Measurements from ENCODE around the gene EFNA1. TPM values are rescaled to one million over a fixed set of nuclear protein-coding genes. Genes with fewer than 3 reads are reported as not detected.
A peak's percentile ranks its signal among the peaks of the same experiment; 100 is the strongest.

Gene EFNA1
- total and polyA plus RNA-seq, 2 of the 13 experiments (the other 11 are each of a cell fraction or from before 2014, with no cell fraction given) = 81.8 to 874 TPM

DNA sequence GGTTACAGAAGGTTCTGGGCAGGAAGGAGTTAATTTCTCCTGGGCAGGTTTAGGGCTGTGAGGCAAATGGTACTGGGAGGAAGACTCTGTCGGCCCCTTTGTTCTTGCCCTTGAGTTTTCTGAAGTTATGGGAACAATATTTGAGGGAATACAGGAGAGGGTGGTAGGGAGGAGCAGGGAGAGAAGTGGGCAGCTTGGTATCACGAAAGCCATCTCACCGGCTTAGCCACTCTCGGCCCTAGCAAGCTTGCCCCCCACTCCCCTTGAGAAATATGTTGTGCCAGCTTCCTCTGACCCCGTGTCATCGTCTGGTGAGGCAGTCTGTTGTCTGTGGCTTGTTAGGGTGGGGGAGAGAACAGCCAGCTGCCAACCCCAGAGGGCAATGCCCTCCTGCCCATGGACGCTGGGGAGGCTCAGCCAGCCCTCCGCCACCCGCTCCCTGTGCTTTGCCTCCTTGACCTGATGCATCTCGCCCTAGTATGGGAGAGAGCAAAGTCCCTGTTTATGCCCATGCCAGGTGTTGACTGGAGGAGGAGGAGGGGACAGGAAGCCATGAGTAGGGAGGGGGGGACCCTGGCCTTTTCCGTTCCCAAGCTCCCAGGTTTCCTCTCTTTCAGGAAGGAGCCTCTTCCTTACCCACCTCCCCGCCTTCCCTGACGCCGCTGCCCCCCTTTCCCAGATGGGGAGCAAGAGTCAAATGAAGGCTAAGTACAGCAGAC, 1.2 kb downstream of the EFNA1 start (continued):
- TF ChIP-seq, protein P1, sequence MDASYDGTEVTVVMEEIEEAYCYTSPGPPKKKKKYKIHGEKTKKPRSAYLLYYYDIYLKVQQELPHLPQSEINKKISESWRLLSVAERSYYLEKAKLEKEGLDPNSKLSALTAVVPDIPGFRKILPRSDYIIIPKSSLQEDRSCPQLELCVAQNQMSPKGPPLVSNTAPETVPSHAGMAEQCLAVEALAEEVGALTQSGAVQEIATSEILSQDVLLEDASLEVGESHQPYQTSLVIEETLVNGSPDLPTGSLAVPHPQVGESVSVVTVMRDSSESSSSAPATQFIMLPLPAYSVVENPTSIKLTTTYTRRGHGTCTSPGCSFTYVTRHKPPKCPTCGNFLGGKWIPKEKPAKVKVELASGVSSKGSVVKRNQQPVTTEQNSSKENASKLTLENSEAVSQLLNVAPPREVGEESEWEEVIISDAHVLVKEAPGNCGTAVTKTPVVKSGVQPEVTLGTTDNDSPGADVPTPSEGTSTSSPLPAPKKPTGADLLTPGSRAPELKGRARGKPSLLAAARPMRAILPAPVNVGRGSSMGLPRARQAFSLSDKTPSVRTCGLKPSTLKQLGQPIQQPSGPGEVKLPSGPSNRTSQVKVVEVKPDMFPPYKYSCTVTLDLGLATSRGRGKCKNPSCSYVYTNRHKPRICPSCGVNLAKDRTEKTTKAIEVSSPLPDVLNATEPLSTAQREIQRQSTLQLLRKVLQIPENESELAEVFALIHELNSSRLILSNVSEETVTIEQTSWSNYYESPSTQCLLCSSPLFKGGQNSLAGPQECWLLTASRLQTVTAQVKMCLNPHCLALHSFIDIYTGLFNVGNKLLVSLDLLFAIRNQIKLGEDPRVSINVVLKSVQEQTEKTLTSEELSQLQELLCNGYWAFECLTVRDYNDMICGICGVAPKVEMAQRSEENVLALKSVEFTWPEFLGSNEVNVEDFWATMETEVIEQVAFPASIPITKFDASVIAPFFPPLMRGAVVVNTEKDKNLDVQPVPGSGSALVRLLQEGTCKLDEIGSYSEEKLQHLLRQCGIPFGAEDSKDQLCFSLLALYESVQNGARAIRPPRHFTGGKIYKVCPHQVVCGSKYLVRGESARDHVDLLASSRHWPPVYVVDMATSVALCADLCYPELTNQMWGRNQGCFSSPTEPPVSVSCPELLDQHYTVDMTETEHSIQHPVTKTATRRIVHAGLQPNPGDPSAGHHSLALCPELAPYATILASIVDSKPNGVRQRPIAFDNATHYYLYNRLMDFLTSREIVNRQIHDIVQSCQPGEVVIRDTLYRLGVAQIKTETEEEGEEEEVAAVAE (CRISPR knock-in tag; IDR thresholded peaks at IDR 0.05; ENCODE audit: borderline replicate concordance) = no peak
- TF ChIP-seq, protein P2, sequence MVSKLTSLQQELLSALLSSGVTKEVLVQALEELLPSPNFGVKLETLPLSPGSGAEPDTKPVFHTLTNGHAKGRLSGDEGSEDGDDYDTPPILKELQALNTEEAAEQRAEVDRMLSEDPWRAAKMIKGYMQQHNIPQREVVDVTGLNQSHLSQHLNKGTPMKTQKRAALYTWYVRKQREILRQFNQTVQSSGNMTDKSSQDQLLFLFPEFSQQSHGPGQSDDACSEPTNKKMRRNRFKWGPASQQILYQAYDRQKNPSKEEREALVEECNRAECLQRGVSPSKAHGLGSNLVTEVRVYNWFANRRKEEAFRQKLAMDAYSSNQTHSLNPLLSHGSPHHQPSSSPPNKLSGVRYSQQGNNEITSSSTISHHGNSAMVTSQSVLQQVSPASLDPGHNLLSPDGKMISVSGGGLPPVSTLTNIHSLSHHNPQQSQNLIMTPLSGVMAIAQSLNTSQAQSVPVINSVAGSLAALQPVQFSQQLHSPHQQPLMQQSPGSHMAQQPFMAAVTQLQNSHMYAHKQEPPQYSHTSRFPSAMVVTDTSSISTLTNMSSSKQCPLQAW (CRISPR knock-in tag; IDR thresholded peaks at IDR 0.05) = peak; percentile 81; the same call in 1 of the 2 replicates
- TF ChIP-seq MEIS2 (CRISPR knock-in tag; IDR thresholded peaks at IDR 0.05) (no peak; the same call in 1 of the 2 replicates), SP2 (CRISPR knock-in tag; IDR thresholded peaks at IDR 0.05) (0 out of 2 replicates have a peak, but pooled peaks have one; percentile 17), HDAC2 (CRISPR knock-in tag; IDR thresholded peaks at IDR 0.05) (peak; percentile 86), ZNF556 (CRISPR knock-in tag; IDR thresholded peaks at IDR 0.05; ENCODE audit: borderline replicate concordance) (0 out of 2 replicates have a peak, but pooled peaks have one; percentile 47), MIER2 (CRISPR knock-in tag; IDR thresholded peaks at IDR 0.05) (no peak), SATB2 (CRISPR knock-in tag; IDR thresholded peaks at IDR 0.05) (no peak), KLF12 (CRISPR knock-in tag; IDR thresholded peaks at IDR 0.05; ENCODE audit: borderline replicate concordance) (no peak), ZBTB8A (CRISPR knock-in tag; IDR thresholded peaks at IDR 0.05; ENCODE audit: borderline replicate concordance, low read depth) (peak; percentile 67; the same call in 1 of the 2 replicates), ZIK1 (CRISPR knock-in tag; IDR thresholded peaks at IDR 0.05; ENCODE audit: borderline replicate concordance, low read depth) (no peak)
- TF ChIP-seq, protein P3, sequence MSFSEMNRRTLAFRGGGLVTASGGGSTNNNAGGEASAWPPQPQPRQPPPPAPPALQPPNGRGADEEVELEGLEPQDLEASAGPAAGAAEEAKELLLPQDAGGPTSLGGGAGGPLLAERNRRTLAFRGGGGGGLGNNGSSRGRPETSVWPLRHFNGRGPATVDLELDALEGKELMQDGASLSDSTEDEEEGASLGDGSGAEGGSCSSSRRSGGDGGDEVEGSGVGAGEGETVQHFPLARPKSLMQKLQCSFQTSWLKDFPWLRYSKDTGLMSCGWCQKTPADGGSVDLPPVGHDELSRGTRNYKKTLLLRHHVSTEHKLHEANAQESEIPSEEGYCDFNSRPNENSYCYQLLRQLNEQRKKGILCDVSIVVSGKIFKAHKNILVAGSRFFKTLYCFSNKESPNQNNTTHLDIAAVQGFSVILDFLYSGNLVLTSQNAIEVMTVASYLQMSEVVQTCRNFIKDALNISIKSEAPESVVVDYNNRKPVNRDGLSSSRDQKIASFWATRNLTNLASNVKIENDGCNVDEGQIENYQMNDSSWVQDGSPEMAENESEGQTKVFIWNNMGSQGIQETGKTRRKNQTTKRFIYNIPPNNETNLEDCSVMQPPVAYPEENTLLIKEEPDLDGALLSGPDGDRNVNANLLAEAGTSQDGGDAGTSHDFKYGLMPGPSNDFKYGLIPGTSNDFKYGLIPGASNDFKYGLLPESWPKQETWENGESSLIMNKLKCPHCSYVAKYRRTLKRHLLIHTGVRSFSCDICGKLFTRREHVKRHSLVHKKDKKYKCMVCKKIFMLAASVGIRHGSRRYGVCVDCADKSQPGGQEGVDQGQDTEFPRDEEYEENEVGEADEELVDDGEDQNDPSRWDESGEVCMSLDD (CRISPR knock-in tag; IDR thresholded peaks at IDR 0.05; ENCODE audit: borderline replicate concordance) = no peak
- TF ChIP-seq, protein P4, sequence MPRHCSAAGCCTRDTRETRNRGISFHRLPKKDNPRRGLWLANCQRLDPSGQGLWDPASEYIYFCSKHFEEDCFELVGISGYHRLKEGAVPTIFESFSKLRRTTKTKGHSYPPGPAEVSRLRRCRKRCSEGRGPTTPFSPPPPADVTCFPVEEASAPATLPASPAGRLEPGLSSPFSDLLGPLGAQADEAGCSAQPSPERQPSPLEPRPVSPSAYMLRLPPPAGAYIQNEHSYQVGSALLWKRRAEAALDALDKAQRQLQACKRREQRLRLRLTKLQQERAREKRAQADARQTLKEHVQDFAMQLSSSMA (CRISPR knock-in tag; IDR thresholded peaks at IDR 0.05) = 0 out of 2 replicates have a peak, but pooled peaks have one; percentile 10
- TF ChIP-seq, protein P5, sequence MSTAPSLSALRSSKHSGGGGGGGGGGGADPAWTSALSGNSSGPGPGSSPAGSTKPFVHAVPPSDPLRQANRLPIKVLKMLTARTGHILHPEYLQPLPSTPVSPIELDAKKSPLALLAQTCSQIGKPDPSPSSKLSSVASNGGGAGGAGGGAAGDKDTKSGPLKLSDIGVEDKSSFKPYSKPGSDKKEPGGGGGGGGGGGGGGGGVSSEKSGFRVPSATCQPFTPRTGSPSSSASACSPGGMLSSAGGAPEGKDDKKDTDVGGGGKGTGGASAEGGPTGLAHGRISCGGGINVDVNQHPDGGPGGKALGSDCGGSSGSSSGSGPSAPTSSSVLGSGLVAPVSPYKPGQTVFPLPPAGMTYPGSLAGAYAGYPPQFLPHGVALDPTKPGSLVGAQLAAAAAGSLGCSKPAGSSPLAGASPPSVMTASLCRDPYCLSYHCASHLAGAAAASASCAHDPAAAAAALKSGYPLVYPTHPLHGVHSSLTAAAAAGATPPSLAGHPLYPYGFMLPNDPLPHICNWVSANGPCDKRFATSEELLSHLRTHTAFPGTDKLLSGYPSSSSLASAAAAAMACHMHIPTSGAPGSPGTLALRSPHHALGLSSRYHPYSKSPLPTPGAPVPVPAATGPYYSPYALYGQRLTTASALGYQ (CRISPR knock-in tag; IDR thresholded peaks at IDR 0.05) = no peak

Measured in HepG2 (cell line).